Activated CD8-positive, alpha-beta memory T cell treated with anti-CD3 and anti-CD28 coated beads for 24 hours (primary cell): ENCODE results near the gene AIF1.

Experiments used
- DNase-seq: peaks from one replicate; pipeline ENCODE4 v3.0.0-alpha.2; 2020

AIF1 gene

GRCh38 chr6:31614684-31615578 is at the start of gene AIF1:
Gene AIF1 (plus strand): TSS chr6:31615234. CDS start chr6:31615330, 96 bp downstream.
- DNase-seq: no peak

DNA sequence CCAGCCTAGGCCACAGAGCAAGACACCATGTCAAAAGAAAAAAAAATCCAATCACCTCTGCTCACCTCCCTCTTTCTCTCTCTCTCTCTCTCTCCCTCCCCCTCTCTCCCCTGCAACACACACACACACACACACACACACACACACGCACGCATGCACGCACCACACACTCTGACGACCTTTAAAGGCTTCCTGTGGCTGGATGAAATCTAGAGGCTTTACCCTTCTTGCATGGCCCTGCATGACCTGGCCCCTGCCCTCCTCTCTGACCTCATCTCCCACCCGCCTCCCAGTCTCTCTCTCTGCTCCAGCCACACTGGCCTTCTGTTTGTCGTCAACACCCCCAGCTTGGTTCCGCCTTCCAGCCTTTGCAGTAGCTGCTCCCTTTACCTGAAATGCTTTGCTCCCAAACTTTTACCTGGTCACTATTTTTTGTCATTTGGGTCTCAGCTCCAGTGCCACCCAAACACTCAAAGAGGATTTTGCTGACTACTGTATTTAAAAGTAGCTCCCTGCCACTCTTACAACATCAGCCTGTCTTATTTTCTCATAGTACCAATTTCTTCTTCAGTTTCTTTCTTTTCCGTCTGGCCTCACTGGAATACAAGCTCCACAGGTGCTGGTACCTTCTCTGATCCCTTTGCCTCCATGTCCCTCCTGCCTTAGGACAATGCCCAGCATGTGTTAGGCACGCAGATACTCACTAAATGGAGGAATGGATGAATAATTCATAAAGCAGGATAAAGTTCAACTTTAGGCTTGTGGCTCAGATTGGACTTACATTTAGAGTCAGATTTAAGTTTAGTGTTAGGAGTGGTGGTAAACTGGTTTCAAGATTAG is 47.3 kb upstream of the AIF1 start:
- no peak for DNase-seq

DNA sequence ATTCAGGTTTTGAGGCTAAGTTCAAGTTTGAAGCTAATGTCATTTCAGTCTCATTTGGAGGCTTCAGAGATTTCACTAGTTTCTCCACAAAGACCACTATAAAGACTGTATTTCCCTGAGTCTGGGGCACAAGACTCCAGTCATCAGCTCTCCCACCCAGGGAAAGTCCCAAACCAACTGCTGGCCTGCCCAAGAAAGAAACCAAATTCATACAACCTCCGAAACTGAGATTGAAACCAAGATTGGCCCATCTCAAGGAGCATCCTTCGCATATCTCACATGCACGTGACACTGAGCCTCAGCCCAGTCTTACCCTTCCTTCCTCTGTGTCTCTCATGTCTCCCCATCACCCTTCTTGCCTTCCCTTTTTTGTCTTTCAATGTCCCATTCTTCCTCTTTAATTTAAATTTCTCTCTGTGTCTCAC is 46.5 kb upstream of the AIF1 start:
- peak; percentile 77 for DNase-seq

DNA sequence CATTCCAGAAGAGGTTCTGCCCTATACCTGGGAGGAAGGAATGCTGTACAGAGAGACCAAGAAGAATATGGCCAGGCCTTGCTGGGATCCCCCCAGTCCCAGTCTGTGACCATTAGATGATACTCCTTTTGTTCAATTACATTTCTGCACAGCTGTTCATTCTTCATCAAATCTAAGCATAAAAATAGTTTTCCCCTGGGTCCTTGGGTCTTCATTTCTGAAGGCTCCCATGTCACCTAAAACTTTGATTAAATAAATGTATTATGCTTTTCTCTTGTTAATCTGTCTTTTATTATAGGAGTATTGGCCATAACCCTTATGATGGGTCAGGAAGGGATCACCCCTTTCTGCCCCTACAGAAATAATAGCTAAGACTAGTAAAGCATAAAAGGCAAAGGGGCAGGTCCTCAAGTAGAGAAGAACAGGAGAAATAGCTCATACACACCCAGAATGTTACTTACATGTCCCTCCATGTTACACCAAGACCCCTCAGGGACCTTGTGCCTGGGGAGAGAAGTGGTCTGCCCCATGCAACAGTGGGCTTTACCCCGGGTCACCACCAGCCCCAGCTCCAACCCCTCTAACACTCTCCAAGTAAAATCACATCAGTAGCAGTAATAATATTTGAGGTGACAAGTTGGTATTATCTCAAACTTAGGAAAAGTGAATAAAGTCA is 45.0 kb upstream of the AIF1 start:
- no peak for DNase-seq

GRCh38 chr6:31572041-31572911 is 42.8 kb upstream of the AIF1 start, which contains the start of gene LTA:
Gene LTA (plus strand): TSS chr6:31572289. CDS start chr6:31572743, 454 bp downstream.
- peak; percentile 93 for DNase-seq

- DNase-seq: no peak
These were observed 41.6 kb upstream of the AIF1 start for GRCh38 chr6:31573239-31574105.

- DNase-seq: peak; percentile 84
These were observed 40.6 kb upstream of the AIF1 start for GRCh38 chr6:31574106-31575061.

GRCh38 chr6:31575335-31575901 is 39.6 kb upstream of the AIF1 start, which contains the start of gene TNF:
Gene TNF (plus strand): TSS chr6:31575565. CDS start chr6:31575742, 177 bp downstream.
- peak; percentile 91 for DNase-seq

DNA sequence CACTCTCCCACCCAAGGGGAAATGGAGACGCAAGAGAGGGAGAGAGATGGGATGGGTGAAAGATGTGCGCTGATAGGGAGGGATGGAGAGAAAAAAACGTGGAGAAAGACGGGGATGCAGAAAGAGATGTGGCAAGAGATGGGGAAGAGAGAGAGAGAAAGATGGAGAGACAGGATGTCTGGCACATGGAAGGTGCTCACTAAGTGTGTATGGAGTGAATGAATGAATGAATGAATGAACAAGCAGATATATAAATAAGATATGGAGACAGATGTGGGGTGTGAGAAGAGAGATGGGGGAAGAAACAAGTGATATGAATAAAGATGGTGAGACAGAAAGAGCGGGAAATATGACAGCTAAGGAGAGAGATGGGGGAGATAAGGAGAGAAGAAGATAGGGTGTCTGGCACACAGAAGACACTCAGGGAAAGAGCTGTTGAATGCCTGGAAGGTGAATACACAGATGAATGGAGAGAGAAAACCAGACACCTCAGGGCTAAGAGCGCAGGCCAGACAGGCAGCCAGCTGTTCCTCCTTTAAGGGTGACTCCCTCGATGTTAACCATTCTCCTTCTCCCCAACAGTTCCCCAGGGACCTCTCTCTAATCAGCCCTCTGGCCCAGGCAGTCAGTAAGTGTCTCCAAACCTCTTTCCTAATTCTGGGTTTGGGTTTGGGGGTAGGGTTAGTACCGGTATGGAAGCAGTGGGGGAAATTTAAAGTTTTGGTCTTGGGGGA is 38.9 kb upstream of the AIF1 start:
- DNase-seq: no peak

DNA sequence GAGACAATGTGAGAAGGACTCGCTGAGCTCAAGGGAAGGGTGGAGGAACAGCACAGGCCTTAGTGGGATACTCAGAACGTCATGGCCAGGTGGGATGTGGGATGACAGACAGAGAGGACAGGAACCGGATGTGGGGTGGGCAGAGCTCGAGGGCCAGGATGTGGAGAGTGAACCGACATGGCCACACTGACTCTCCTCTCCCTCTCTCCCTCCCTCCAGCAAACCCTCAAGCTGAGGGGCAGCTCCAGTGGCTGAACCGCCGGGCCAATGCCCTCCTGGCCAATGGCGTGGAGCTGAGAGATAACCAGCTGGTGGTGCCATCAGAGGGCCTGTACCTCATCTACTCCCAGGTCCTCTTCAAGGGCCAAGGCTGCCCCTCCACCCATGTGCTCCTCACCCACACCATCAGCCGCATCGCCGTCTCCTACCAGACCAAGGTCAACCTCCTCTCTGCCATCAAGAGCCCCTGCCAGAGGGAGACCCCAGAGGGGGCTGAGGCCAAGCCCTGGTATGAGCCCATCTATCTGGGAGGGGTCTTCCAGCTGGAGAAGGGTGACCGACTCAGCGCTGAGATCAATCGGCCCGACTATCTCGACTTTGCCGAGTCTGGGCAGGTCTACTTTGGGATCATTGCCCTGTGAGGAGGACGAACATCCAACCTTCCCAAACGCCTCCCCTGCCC is 38.0 kb upstream of the AIF1 start:
- DNase-seq: peak; percentile 79

GRCh38 chr6:31577579-31577966 is 37.5 kb upstream of the AIF1 start:
- no peak for DNase-seq

DNA sequence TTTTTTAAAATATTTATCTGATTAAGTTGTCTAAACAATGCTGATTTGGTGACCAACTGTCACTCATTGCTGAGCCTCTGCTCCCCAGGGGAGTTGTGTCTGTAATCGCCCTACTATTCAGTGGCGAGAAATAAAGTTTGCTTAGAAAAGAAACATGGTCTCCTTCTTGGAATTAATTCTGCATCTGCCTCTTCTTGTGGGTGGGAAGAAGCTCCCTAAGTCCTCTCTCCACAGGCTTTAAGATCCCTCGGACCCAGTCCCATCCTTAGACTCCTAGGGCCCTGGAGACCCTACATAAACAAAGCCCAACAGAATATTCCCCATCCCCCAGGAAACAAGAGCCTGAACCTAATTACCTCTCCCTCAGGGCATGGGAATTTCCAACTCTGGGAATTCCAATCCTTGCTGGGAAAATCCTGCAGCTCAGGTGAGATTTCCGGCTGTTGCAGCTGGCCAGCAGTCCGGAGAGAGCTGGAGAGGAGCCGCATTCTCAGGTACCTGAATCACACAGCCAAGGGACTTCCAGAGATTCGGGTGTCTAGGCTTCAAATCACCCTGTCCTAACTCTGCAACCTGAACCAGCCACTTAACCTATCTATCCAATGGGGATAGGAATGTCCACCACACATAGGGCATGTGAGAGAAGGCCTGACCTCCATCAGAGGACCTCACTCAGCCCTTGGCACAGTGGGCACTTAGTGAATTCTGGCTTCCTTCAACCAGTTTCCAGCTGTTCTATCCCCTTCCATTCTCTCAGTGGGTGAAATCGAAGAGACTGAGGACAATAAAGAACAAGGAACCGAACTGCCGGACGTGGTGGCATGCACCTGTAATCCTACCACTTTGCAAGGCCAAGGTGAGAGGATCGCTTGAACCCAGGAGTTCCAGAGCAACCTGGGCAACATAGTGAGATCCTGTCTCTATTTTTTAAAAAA is 36.6 kb upstream of the AIF1 start:
- DNase-seq: peak; percentile 75

DNA sequence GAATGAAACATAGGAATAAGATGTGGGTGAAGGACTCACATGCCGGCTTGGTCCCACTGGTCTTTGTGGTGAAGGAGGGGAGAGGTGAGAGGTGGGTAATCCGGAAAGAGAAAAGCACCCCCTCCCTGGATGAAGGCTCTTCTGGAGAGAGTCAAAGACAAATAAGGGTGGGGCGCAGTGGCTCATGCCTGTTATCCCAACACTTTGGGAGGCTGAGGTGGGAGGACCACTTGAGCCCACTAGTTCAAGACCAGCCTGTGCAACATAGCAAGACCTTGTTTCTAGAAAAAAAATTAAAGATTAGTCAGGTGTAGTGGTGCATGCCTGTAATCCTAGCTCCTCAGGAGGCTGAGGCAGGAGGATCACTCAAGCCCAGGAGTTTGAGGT is 35.9 kb upstream of the AIF1 start:
- no peak for DNase-seq

DNA sequence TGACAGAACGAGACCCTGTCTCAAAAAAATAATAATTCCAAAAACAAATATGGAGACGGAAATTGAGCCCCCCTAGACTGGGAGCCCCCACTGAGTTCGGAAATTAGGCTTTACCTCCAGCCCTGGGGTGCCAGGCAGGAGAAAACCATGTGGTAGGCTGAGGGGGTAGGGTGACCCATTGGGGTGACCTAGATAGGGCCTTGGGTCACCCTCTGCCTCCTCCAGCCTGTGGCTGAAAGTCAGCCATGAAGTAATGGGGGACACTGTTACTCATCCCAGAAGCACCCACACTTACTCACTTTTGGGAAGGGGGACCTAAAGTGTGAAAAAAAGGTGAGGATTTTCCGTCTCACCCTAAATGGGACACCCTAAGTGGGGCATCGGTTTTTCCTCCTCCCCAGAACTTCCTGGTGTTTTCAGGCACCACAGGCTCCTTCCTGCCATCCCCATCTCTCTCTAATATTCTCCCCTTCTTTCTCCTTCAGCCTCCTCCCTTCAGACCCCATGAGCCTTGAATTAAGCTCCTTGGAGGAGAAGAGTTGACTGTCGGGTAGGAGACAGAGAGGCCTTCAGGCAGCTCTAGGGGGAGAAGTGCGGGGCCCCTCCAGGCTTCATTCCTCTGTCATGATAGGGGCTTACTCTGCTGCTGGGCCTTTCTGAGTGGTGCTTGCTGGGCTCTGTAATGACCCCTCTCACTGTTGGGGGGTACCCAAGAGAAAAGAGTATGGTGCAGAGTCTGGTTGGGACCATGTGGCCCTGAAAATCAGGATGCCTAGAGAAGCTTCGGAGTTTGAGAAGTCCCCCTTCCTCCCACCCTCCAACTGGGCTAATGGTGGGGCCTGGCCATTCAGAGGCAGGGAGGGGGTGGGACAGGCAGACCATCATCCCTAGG is 35.2 kb upstream of the AIF1 start:
- DNase-seq: peak; percentile 82

GRCh38 chr6:31580438-31580740 is 34.6 kb upstream of the AIF1 start:
- DNase-seq: peak; percentile 74
